H9 (cell line): Measurements from ENCODE around the gene TRPM8. TPM values are rescaled to one million over a fixed set of nuclear protein-coding genes. Genes with fewer than 3 reads are reported as not detected.

Source experiments
- DNase-seq: peaks from one replicate; pipeline ENCODE4 v3.0.0-alpha.2; 2017
- H2AFZ ChIP-seq: one replicate; pipeline ENCODE4 v1.6.1; 2013; ENCODE audit warnings: mild to moderate bottlenecking, low read length, control low read depth, moderate library complexity
- H2AK5ac ChIP-seq: 2 replicates; pipeline ENCODE4 v1.6.1; 2013; ENCODE audit warnings: low read length, control low read depth, mixed read lengths; ENCODE audit not compliant: insufficient read length
- H2BK120ac ChIP-seq: one replicate; pipeline ENCODE4 v1.6.1; 2013; ENCODE audit warnings: low read depth, mild to moderate bottlenecking, low read length, control low read depth, inconsistent platforms; ENCODE audit not compliant: poor library complexity, severe bottlenecking
- H2BK12ac ChIP-seq: 2 replicates; pipeline ENCODE4 v1.6.1; 2013; ENCODE audit warnings: low read length, control low read depth, mixed read lengths, low read depth; ENCODE audit not compliant: insufficient read length
- H2BK15ac ChIP-seq: 2 replicates; pipeline ENCODE4 v1.6.1; 2013; ENCODE audit warnings: low read depth, low read length, control low read depth
- H2BK20ac ChIP-seq: one replicate; pipeline ENCODE4 v1.6.1; 2013; ENCODE audit warnings: low read depth, mild to moderate bottlenecking, low read length, control low read depth, inconsistent platforms; ENCODE audit not compliant: poor library complexity, severe bottlenecking
- H2BK5ac ChIP-seq: 2 replicates; pipeline ENCODE4 v1.6.1; 2013; ENCODE audit warnings: low read length, control low read depth, mixed read lengths; ENCODE audit not compliant: insufficient read length
- H3K14ac ChIP-seq: 2 replicates; pipeline ENCODE4 v1.6.1; 2013; ENCODE audit warnings: low read length, control low read depth; ENCODE audit not compliant: insufficient read depth
- H3K18ac ChIP-seq: 2 replicates; pipeline ENCODE4 v1.6.1; 2013; ENCODE audit warnings: low read depth, mild to moderate bottlenecking, mixed read lengths, low read length, control low read depth; ENCODE audit not compliant: insufficient read length
- H3K23ac ChIP-seq: 2 replicates; pipeline ENCODE4 v1.6.1; 2013; ENCODE audit warnings: low read length, control low read depth, mixed read lengths, low read depth; ENCODE audit not compliant: insufficient read length
- H3K23me2 ChIP-seq: 2 replicates; pipeline ENCODE4 v1.6.1; 2013; ENCODE audit warnings: low read depth, mild to moderate bottlenecking, mixed read lengths, low read length, control low read depth; ENCODE audit not compliant: insufficient read length, poor library complexity, severe bottlenecking
- H3K27ac ChIP-seq: 2 replicates; pipeline ENCODE4 v1.5.1; 2013; ENCODE audit warnings: low read length, control low read depth, mixed read lengths, low read depth; ENCODE audit not compliant: insufficient read length
- H3K27me3 ChIP-seq: 2 replicates; pipeline ENCODE4 v1.6.1; 2013; ENCODE audit warnings: low read length, control low read depth, inconsistent platforms; ENCODE audit not compliant: insufficient read depth
- H3K4ac ChIP-seq: 2 replicates; pipeline ENCODE4 v1.6.1; 2013; ENCODE audit warnings: low read depth, mild to moderate bottlenecking, control low read depth, inconsistent platforms, low read length, moderate library complexity
- H3K4me1 ChIP-seq: 2 replicates; pipeline ENCODE4 v1.6.1; 2013; ENCODE audit warnings: low read length, control low read depth, inconsistent platforms; ENCODE audit not compliant: insufficient read depth
- H3K4me2 ChIP-seq: 2 replicates; pipeline ENCODE4 v1.6.1; 2013; ENCODE audit warnings: low read length, control low read depth, mixed read lengths; ENCODE audit not compliant: insufficient read length, insufficient read depth
- H3K56ac ChIP-seq: 2 replicates; pipeline ENCODE4 v1.6.1; 2013; ENCODE audit warnings: low read depth, mild to moderate bottlenecking, mixed read lengths, low read length, control low read depth; ENCODE audit not compliant: insufficient read length
- H3K79me1 ChIP-seq: 2 replicates; pipeline ENCODE4 v1.6.1; 2013; ENCODE audit warnings: low read depth, mild to moderate bottlenecking, moderate library complexity, low read length, control low read depth, inconsistent platforms; ENCODE audit not compliant: insufficient read depth, poor library complexity, severe bottlenecking
- H3K79me2 ChIP-seq: 2 replicates; pipeline ENCODE4 v1.6.1; 2013; ENCODE audit warnings: low read length, control low read depth, inconsistent platforms; ENCODE audit not compliant: insufficient read depth
- H3K9ac ChIP-seq: 2 replicates; pipeline ENCODE4 v1.6.1; 2013; ENCODE audit warnings: low read length, control low read depth, mixed read lengths; ENCODE audit not compliant: insufficient read length; ENCODE audit errors: extremely low read depth
- H3K9me3 ChIP-seq: one replicate; pipeline ENCODE4 v1.6.1; 2013; ENCODE audit warnings: low read depth, low read length, inconsistent platforms; ENCODE audit not compliant: control insufficient read depth
- H3T11ph ChIP-seq: one replicate; pipeline ENCODE4 v1.6.1; 2013; ENCODE audit warnings: mild to moderate bottlenecking, low read length, control low read depth, inconsistent platforms
- H4K20me1 ChIP-seq: one replicate; pipeline ENCODE4 v1.6.1; 2013; ENCODE audit not compliant: control insufficient read depth, insufficient read length, insufficient read depth
- H4K5ac ChIP-seq: 2 replicates; pipeline ENCODE4 v1.6.1; 2013; ENCODE audit warnings: low read depth, mild to moderate bottlenecking, mixed read lengths, low read length, control low read depth; ENCODE audit not compliant: insufficient read length
- H4K8ac ChIP-seq: replicated peaks from 2 replicates; pipeline ENCODE4 v1.6.1; 2013; ENCODE audit warnings: low read length, control low read depth, mixed read lengths, low read depth; ENCODE audit not compliant: insufficient read length
- H4K91ac ChIP-seq: 2 replicates; pipeline ENCODE4 v1.6.1; 2013; ENCODE audit warnings: low read depth, mild to moderate bottlenecking, moderate library complexity, mixed read lengths, low read length, control low read depth; ENCODE audit not compliant: insufficient read length
- H3K27ac Mint-ChIP-seq, 3 experiments: 2 replicates in 2 of 3; 3 replicates in 1 of 3; pipeline ENCODE4 v1.8.0; 2020 to 2021; ENCODE audit warnings: mixed read lengths in 3 of 3, mild to moderate bottlenecking in 1 of 3, moderate library complexity in 1 of 3
- H3K27me3 Mint-ChIP-seq: 2 replicates; pipeline ENCODE4 v1.8.0; 2021; ENCODE audit warnings: low read depth, mild to moderate bottlenecking, moderate library complexity, mixed read lengths
- H3K36me3 Mint-ChIP-seq, 3 experiments: 2 replicates in 2 of 3; 3 replicates in 1 of 3; pipeline ENCODE4 v1.8.0; 2020 to 2021; ENCODE audit warnings: low read depth in 3 of 3, mixed read lengths in 3 of 3; ENCODE audit not compliant: insufficient read depth in 1 of 3
- H3K4me1 Mint-ChIP-seq, 2 experiments: 2 replicates each; pipeline ENCODE4 v1.8.0; 2020; ENCODE audit warnings: mixed read lengths in 2 of 2
- H3K4me3 Mint-ChIP-seq, 2 experiments: 2 replicates in 1 of 2; 3 replicates in 1 of 2; pipeline ENCODE4 v1.8.0; 2020 to 2021; ENCODE audit warnings: mild to moderate bottlenecking in 2 of 2, mixed read lengths in 2 of 2, moderate library complexity in 1 of 2
- H3K9me3 Mint-ChIP-seq, 2 experiments: 2 replicates in 1 of 2; 3 replicates in 1 of 2; pipeline ENCODE4 v1.8.0; 2020; ENCODE audit warnings: mild to moderate bottlenecking in 2 of 2, mixed read lengths in 2 of 2, moderate library complexity in 1 of 2
- CTCF ChIP-seq: fragments of 200-600 bp; sonication (generic); conservative IDR thresholded peaks from 3 replicates; pipeline ENCODE4 v1.8.0; 2021; ENCODE audit warnings: antibody characterized with exemption, mild to moderate bottlenecking
- WGBS: extraction: QIAGEN DNeasy Blood & Tissue Kit; methylation state at CpG from one replicate; pipeline ENCODE4 v1.1.7; 2013; ENCODE audit warnings: missing lambda C conversion rate, low lambda C conversion rate, mixed read lengths; ENCODE audit not compliant: insufficient read length; ENCODE audit errors: extremely low coverage; 5-methylcytosine and 5-hydroxymethylcytosine counted together
- total RNA-seq: library from RNA; stranded (reverse); gene quantifications from 2 replicates; pipeline ENCODE4 v1.2.1, GENCODE V29; 2021

TRPM8 gene
- total RNA-seq, 1 experiment from 2014 or later: 0.28 TPM

DNA sequence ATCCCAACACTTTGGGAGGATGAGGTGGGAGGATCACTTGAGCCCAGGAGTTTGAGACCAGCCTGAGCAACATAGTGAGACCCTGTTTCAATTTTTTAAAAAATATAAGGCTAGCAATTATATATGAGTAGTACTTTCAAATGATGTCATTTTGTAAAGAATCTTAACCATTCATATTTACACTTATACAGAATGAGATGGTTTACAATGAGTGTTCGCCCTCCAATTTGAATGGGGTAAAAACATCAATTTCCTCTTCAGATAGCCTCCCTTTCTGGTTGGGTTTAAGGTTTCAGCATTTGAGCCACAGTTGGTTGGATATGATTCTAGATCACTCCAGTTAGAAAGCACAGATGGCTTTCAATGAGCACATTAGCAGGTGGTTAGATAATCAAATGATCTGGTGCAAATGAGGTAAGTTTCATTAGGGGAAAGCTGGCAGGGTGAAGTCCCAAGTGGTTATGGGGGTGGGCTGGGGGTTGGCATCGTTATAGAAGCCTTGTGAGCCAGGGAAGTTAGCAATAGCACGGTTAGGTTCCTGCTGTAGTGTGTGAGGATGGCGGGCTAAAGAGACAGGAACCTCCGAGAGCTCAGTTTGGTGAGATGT, 63.9 kb downstream of the TRPM8 start:
- peaks cover 13% of the 10 kb centered on the region for H3K27me3 Mint-ChIP-seq
- Histone ChIP-seq H2BK12ac (no peak overlapping the region), H3K23me2 (no peaks in the 10 kb centered on the region), H3K79me2 (no peaks in the 10 kb centered on the region), H4K91ac (no peak overlapping the region), H3T11ph (no peak overlapping the region), H3K4me1 (no peaks in the 10 kb centered on the region), H3K9me3 (no peaks in the 10 kb centered on the region), H3K4me2 (no peak overlapping the region), H4K8ac (no peak overlapping the region), H3K79me1 (no peaks in the 10 kb centered on the region), H2BK20ac (no peak overlapping the region), H2BK15ac (no peak overlapping the region), H3K23ac (no peak overlapping the region), H4K20me1 (no peaks in the 10 kb centered on the region), H2BK120ac (no peak overlapping the region), H2BK5ac (no peak overlapping the region), H2AK5ac (no peak overlapping the region), H3K27ac (no peak overlapping the region), H3K4ac (no peak overlapping the region), H3K9ac (no peak overlapping the region), H3K18ac (no peak overlapping the region), H4K5ac (no peak overlapping the region), H2AFZ (no peak overlapping the region), H3K14ac (no peak overlapping the region; the same call in 1 of the 2 replicates), H3K56ac (no peak overlapping the region), H3K27me3 (no peaks in the 10 kb centered on the region)
- H3K9me3 Mint-ChIP-seq: peaks cover 4 to 12% of the 10 kb centered on the region in 2 experiments; a peak in 4 of 5 replicates
- H3K4me3 Mint-ChIP-seq: no peak overlapping the region
- no CpG with 5 or more reads among the region's 5 CpGs for WGBS
- no peak overlapping the region; a peak in 2 of 7 replicates for H3K27ac Mint-ChIP-seq
- H3K4me1 Mint-ChIP-seq: peaks cover 2 to 7% of the 10 kb centered on the region in 2 experiments
- no peak for TF ChIP-seq CTCF
- H3K36me3 Mint-ChIP-seq: peaks cover 2 to 4% (median 4%) of the 10 kb centered on the region in 3 experiments; a peak in 2 of 7 replicates
- DNase-seq: no peak
